MM.1S (cell line): Measurements from ENCODE around the gene SCAMP3.

Experiments
- CTCF ChIP-seq: fragments of 300-600 bp; sonication (generic); IDR thresholded peaks from 2 replicates; pipeline ENCODE4 v1.5.1; 2016; ENCODE audit warnings: antibody characterized with exemption, low read length, mixed read lengths
- EZH2 ChIP-seq: fragments of 300-600 bp; sonication (generic); optimal IDR thresholded peaks from 2 replicates; pipeline ENCODE3; 2017; ENCODE audit warnings: low read depth, mild to moderate bottlenecking, antibody characterized with exemption, low read length, mixed read lengths
- EZH2phosphoT487 ChIP-seq: fragments of 300-600 bp; sonication (generic); IDR thresholded peaks from 2 replicates; pipeline ENCODE4 v1.6.1; 2018; ENCODE audit warnings: antibody characterized with exemption, low read length

GRCh38 chr1:155286544-155286943, 24.4 kb upstream of the SCAMP3 start:
- no peak for TF ChIP-seq CTCF
- no peak for TF ChIP-seq EZH2
- TF ChIP-seq EZH2phosphoT487: no peak
